Left ventricle myocardium inferior (tissue), 1 donor: ENCODE measurements around the gene H6PD. TPM values are rescaled to one million over a fixed set of nuclear protein-coding genes. Genes with fewer than 3 reads are reported as not detected.

ENCODE experiments used
- DNase-seq: peaks from one replicate; pipeline ENCODE4 v3.0.0-alpha.2; 2020
- H3K27ac ChIP-seq: fragments of 200-600 bp; replicated peaks from 2 replicates; pipeline ENCODE4 v1.8.0; 2021
- H3K27me3 ChIP-seq: fragments of 200-600 bp; 2 replicates; pipeline ENCODE4 v1.8.0; 2021; ENCODE audit warnings: low read depth
- H3K36me3 ChIP-seq: fragments of 200-600 bp; 2 replicates; pipeline ENCODE4 v1.8.0; 2021
- H3K4me1 ChIP-seq: fragments of 200-600 bp; 2 replicates; pipeline ENCODE4 v1.8.0; 2021
- H3K4me3 ChIP-seq: fragments of 200-600 bp; 2 replicates; pipeline ENCODE4 v1.8.0; 2021; ENCODE audit warnings: mild to moderate bottlenecking, moderate library complexity
- H3K9me3 ChIP-seq: fragments of 200-600 bp; replicated peaks from 2 replicates; pipeline ENCODE4 v1.8.0; 2021
- intact Hi-C: fragments of 100-400 bp; cut with micrococcal nuclease; formaldehyde crosslinking; loops from one replicate; pipeline ENCODE4 v1.11.0; 2022
- total RNA-seq: library from RNA; stranded (reverse); fragmentation: NEBNext Ultra II Directional; extraction: Animal tissue kit (Norgen Biotek cat#: 25700); gene quantifications from one replicate; pipeline ENCODE4 v1.2.1, GENCODE V29; 2021
- TF ChIP-seq, protein P1 (sequence below): fragments of 200-600 bp; IDR thresholded peaks from 2 replicates; pipeline ENCODE4 v1.8.0; 2021; ENCODE audit warnings: antibody characterized with exemption, mild to moderate bottlenecking, borderline replicate concordance
- donor health status: DM: no; HTN: yes; CAD: no; lungs with severe emphysema.

Gene H6PD
- total RNA-seq, 1 donor from 2014 or later = 21.9 TPM

GRCh38 chr1:9207715-9208114, 26.9 kb upstream of the H6PD start:
- H3K27me3 ChIP-seq = peaks cover 72% of the 10 kb centered on the region
- H3K4me1 ChIP-seq = peaks cover under 1% of the 10 kb centered on the region
- no peak for DNase-seq
- no peak overlapping the region for H3K4me3 ChIP-seq
- intact Hi-C loops = no loop called here
- no peaks in the 10 kb centered on the region for H3K9me3 ChIP-seq
- TF ChIP-seq, protein P1, sequence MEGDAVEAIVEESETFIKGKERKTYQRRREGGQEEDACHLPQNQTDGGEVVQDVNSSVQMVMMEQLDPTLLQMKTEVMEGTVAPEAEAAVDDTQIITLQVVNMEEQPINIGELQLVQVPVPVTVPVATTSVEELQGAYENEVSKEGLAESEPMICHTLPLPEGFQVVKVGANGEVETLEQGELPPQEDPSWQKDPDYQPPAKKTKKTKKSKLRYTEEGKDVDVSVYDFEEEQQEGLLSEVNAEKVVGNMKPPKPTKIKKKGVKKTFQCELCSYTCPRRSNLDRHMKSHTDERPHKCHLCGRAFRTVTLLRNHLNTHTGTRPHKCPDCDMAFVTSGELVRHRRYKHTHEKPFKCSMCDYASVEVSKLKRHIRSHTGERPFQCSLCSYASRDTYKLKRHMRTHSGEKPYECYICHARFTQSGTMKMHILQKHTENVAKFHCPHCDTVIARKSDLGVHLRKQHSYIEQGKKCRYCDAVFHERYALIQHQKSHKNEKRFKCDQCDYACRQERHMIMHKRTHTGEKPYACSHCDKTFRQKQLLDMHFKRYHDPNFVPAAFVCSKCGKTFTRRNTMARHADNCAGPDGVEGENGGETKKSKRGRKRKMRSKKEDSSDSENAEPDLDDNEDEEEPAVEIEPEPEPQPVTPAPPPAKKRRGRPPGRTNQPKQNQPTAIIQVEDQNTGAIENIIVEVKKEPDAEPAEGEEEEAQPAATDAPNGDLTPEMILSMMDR = no peak
- no peak overlapping the region for H3K27ac ChIP-seq
- no peaks in the 10 kb centered on the region for H3K36me3 ChIP-seq

GRCh38 chr1:9211291-9211811, 23.2 kb upstream of the H6PD start:
- H3K36me3 ChIP-seq = no peaks in the 10 kb centered on the region
- no peaks in the 10 kb centered on the region for H3K4me1 ChIP-seq
- TF ChIP-seq, protein P1 = no peak
- H3K27ac ChIP-seq = no peak overlapping the region
- H3K27me3 ChIP-seq = peaks cover 36% of the 10 kb centered on the region
- no peak overlapping the region for H3K4me3 ChIP-seq
- no peak for DNase-seq
- H3K9me3 ChIP-seq = no peaks in the 10 kb centered on the region
- intact Hi-C loops = no loop called here

DNA sequence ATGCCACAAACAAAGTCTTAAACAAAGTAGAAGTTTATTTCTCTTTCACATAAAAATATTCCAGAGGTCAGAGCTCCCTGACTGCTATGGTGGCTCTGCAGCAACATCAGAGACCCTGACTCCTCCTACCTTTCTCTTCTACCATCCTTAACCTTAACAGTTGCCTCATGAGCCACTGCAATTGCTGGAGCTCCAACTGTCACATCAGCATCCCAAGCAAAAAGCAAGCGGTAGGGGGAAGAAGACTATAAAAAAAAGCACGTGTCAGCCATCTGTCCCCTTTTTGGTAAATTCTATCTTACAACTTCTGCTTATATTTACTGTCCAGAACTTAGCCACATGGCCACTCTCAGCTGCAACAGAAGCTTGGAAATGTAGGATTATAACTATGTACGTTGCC, 21.8 kb upstream of the H6PD start:
- TF ChIP-seq, protein P1 = no peak
- H3K36me3 ChIP-seq = no peaks in the 10 kb centered on the region
- intact Hi-C loops = no loop called here
- peaks cover 23% of the 10 kb centered on the region for H3K27me3 ChIP-seq
- no peaks in the 10 kb centered on the region for H3K4me1 ChIP-seq
- no peak for DNase-seq
- H3K9me3 ChIP-seq = no peaks in the 10 kb centered on the region
- H3K27ac ChIP-seq = no peak overlapping the region
- H3K4me3 ChIP-seq = no peak overlapping the region

- intact Hi-C loops = no loop called here
- Histone ChIP-seq H3K27ac (no peak overlapping the region), H3K4me1 (no peaks in the 10 kb centered on the region), H3K36me3 (no peaks in the 10 kb centered on the region), H3K4me3 (no peak overlapping the region), H3K27me3 (peaks cover 10% of the 10 kb centered on the region), H3K9me3 (no peaks in the 10 kb centered on the region)
- TF ChIP-seq, protein P1 = no peak
- no peak for DNase-seq
These were observed 20.6 kb upstream of the H6PD start for GRCh38 chr1:9213956-9214355.

- intact Hi-C loops = no loop called here
- Histone ChIP-seq H3K27me3 (no peaks in the 10 kb centered on the region), H3K27ac (no peak overlapping the region), H3K9me3 (no peaks in the 10 kb centered on the region), H3K4me1 (no peaks in the 10 kb centered on the region), H3K4me3 (no peak overlapping the region), H3K36me3 (no peaks in the 10 kb centered on the region)
- TF ChIP-seq, protein P1 = no peak
- DNase-seq = no peak
These were observed 15.7 kb upstream of the H6PD start for GRCh38 chr1:9218917-9219316.
